Endothelial cell (in vitro differentiated cells): ENCODE data around the gene PKP1. TPM values are rescaled to one million over a fixed set of nuclear protein-coding genes. Genes with fewer than 3 reads are reported as not detected.

Experiments used
- DNase-seq: peaks from one replicate; pipeline ENCODE4 v3.0.0; 2021; ENCODE audit warnings: low spot score
- H3K27ac Mint-ChIP-seq: one replicate; pipeline ENCODE4 v1.8.0; 2021; ENCODE audit warnings: mixed read lengths, inconsistent platforms; ENCODE audit not compliant: unreplicated experiment
- H3K27me3 Mint-ChIP-seq: one replicate; pipeline ENCODE4 v1.8.0; 2021; ENCODE audit warnings: mild to moderate bottlenecking, moderate library complexity, mixed read lengths, inconsistent platforms; ENCODE audit not compliant: unreplicated experiment
- H3K36me3 Mint-ChIP-seq: one replicate; pipeline ENCODE4 v1.8.0; 2021; ENCODE audit warnings: mild to moderate bottlenecking, low read depth, mixed read lengths, inconsistent platforms; ENCODE audit not compliant: unreplicated experiment
- H3K4me1 Mint-ChIP-seq: one replicate; pipeline ENCODE4 v1.8.0; 2021; ENCODE audit warnings: mild to moderate bottlenecking, mixed read lengths, inconsistent platforms; ENCODE audit not compliant: unreplicated experiment
- H3K4me3 Mint-ChIP-seq: one replicate; pipeline ENCODE4 v1.8.0; 2021; ENCODE audit warnings: mild to moderate bottlenecking, mixed read lengths, inconsistent platforms; ENCODE audit not compliant: unreplicated experiment
- H3K9me3 Mint-ChIP-seq: one replicate; pipeline ENCODE4 v1.8.0; 2021; ENCODE audit warnings: mixed read lengths, inconsistent platforms; ENCODE audit not compliant: unreplicated experiment
- CTCF ChIP-seq: fragments of 200-600 bp; sonication (generic); IDR thresholded peaks from one replicate; pipeline ENCODE4 v1.5.0; 2021; ENCODE audit warnings: antibody characterized with exemption; ENCODE audit not compliant: unreplicated experiment
- total RNA-seq: library from RNA; stranded (reverse); fragmentation: NEBNext Ultra II Directional; extraction: Animal tissue kit (Norgen Biotek cat#: 25700); gene quantifications from one replicate; pipeline ENCODE4 v1.2.1, GENCODE V29; 2021; ENCODE audit not compliant: unreplicated experiment

Gene PKP1
- total RNA-seq, 1 donor from 2014 or later, result 0.64 TPM

DNA sequence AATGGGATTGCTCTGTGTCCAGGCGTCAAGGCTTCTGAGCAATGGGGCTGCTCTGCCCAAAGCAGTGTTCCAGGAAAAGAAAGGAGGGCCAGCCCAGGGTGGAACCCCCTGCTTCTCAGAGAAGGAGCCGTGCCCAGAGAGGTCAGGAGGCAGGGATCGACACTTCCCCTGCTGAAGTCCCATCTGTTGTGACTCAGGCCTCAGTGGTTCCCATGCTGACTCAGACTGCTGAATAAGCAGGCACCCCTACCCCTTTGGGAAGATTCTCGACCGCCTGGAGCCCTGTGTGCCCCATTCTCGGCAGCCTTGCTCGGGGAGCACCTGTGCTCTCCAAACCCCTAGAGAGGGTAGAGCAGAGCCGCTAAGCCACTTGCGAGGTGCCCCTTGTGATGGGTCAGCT lies 23.9 kb downstream of the PKP1 start:
- Mint-ChIP-seq H3K4me3 (no peak overlapping the region), H3K36me3 (no peaks in the 10 kb centered on the region), H3K27me3 (peaks cover 2% of the 10 kb centered on the region), H3K9me3 (no peaks in the 10 kb centered on the region), H3K27ac (no peak overlapping the region), H3K4me1 (peaks cover 10% of the 10 kb centered on the region)
- no peak for TF ChIP-seq CTCF
- DNase-seq, result no peak

GRCh38 chr1:201307760-201308499 lies 24.6 kb downstream of the PKP1 start:
- no peak for TF ChIP-seq CTCF
- H3K27ac Mint-ChIP-seq, result no peak overlapping the region
- H3K36me3 Mint-ChIP-seq, result no peaks in the 10 kb centered on the region
- DNase-seq, result no peak
- peaks cover 8% of the 10 kb centered on the region for H3K4me1 Mint-ChIP-seq
- no peaks in the 10 kb centered on the region for H3K9me3 Mint-ChIP-seq
- H3K4me3 Mint-ChIP-seq, result no peak overlapping the region
- peaks cover 2% of the 10 kb centered on the region for H3K27me3 Mint-ChIP-seq

DNA sequence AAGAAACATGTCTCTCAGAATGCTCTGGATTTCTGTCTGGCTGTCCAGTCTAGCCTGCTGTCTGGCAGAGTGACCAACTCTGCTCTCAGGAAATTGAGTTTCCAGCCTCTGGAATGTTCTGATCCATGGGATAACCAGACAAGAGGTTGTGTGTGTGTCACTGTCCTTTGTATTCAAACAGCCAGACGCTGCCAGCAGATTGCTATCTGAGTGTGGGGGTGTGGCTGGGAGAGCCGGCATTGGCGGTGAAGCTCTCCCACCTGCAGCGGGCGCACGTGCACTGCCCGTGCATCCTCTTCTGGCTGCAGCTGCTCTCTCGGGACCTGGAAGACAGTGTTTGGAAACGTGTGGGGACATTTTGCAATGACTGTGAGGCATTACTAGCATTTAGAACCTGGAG lies 26.1 kb downstream of the PKP1 start:
- no peak overlapping the region for H3K4me3 Mint-ChIP-seq
- peaks cover 2% of the 10 kb centered on the region for H3K27me3 Mint-ChIP-seq
- DNase-seq, result peak; percentile 59
- TF ChIP-seq CTCF, result no peak
- H3K9me3 Mint-ChIP-seq, result no peaks in the 10 kb centered on the region
- H3K27ac Mint-ChIP-seq, result no peak overlapping the region
- peaks cover 8% of the 10 kb centered on the region for H3K4me1 Mint-ChIP-seq
- no peaks in the 10 kb centered on the region for H3K36me3 Mint-ChIP-seq

DNA sequence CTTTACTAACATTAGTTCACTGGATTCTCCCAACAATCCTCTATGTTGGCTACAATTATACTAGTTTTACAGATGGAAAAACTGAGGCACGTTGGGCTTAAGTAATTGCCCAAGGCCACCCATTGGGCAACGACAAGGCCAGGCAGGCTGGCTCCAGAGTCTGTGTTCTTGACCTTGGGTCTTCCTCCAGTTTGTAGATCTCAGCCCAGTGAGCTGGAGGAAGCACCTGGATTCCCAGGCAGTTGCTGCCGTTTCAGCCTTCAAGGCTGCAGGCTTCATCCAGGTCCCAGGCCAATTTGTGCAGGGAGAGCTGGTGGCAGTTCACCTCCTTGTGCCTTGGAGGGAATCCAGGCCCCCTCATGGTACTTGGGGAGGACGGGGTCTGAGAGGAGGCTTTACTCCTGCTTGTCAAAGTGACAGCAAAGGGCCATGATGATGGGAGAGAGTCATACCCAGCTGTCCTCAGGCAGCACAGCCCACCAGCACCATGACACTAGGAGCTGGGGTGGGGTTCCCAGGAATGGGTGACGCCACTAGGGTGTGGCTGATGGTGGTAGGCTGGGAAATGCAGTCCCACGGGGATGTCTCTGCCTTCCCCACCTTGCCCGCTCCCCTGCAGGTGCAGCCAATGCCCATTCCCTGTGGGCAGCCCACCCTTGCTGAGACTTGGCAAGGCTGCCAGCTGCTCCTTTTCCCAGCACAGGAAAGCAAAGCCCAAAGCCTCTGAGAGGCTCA lies 27.1 kb downstream of the PKP1 start:
- H3K9me3 Mint-ChIP-seq, result no peaks in the 10 kb centered on the region

More for the DNA sequence above, 27.1 kb downstream of the PKP1 start:
- H3K36me3 Mint-ChIP-seq, result no peaks in the 10 kb centered on the region
- no peak overlapping the region for H3K4me3 Mint-ChIP-seq
- no peak for DNase-seq
- H3K4me1 Mint-ChIP-seq, result peaks cover 8% of the 10 kb centered on the region
- no peak for TF ChIP-seq CTCF
- peaks cover 2% of the 10 kb centered on the region for H3K27me3 Mint-ChIP-seq
- H3K27ac Mint-ChIP-seq, result no peak overlapping the region
